DND-41 (cell line): Measurements from ENCODE around the gene FLG2.
A peak's percentile ranks its signal among the peaks of the same experiment; 100 is the strongest.

ENCODE experiments used
- ATAC-seq: fragments of 200-7000 bp; cut with Tn5 transposase; 3 replicates; pipeline ENCODE4 v1.9.1; 2021; ENCODE audit warnings: low read depth; ENCODE audit not compliant: insufficient read depth
- DNase-seq: peaks from one replicate; pipeline ENCODE4 v3.0.0-alpha.2; 2020
- H2AFZ ChIP-seq: 2 replicates; pipeline ENCODE4 v1.6.0; 2012; ENCODE audit warnings: low read depth, low read length
- H3K27ac ChIP-seq: 2 replicates; pipeline ENCODE4 v1.5.1; 2012; ENCODE audit warnings: low read length, inconsistent platforms
- H3K27me3 ChIP-seq: fragments of 200-600 bp; sonication (generic); 2 replicates; pipeline ENCODE4 v1.6.0; 2012; ENCODE audit warnings: low read length, mild to moderate bottlenecking, inconsistent platforms; ENCODE audit not compliant: insufficient read depth, poor library complexity
- H3K36me3 ChIP-seq: 2 replicates; pipeline ENCODE4 v1.5.1; 2012; ENCODE audit warnings: low read length, inconsistent platforms; ENCODE audit not compliant: insufficient read depth
- H3K4me1 ChIP-seq: 2 replicates; pipeline ENCODE4 v1.5.1; 2012; ENCODE audit warnings: mild to moderate bottlenecking, low read length; ENCODE audit not compliant: insufficient read depth
- H3K4me2 ChIP-seq: 2 replicates; pipeline ENCODE4 v1.6.0; 2012; ENCODE audit warnings: mild to moderate bottlenecking, moderate library complexity, low read length, inconsistent platforms; ENCODE audit not compliant: insufficient read depth
- H3K4me3 ChIP-seq, 2 experiments: fragments of 200-600 bp in 1 of 2; shearing (Covaris generic) in 1 of 2; 2 replicates each; pipeline ENCODE4 v1.5.1; 2012 to 2016; ENCODE audit warnings: inconsistent platforms in 2 of 2, low read length in 2 of 2, mild to moderate bottlenecking in 2 of 2, low read depth in 1 of 2, moderate library complexity in 1 of 2
- H3K79me2 ChIP-seq: 2 replicates; pipeline ENCODE4 v1.6.0; 2012; ENCODE audit warnings: low read length, inconsistent platforms; ENCODE audit not compliant: insufficient read depth
- H3K9ac ChIP-seq: 2 replicates; pipeline ENCODE4 v1.6.0; 2012; ENCODE audit warnings: low read depth, mild to moderate bottlenecking, inconsistent platforms, low read length, moderate library complexity
- H3K9me3 ChIP-seq: 2 replicates; pipeline ENCODE4 v1.5.1; 2012; ENCODE audit warnings: low read length, moderate library complexity, mild to moderate bottlenecking, inconsistent platforms; ENCODE audit not compliant: insufficient read depth, severe bottlenecking
- H4K20me1 ChIP-seq: 2 replicates; pipeline ENCODE4 v1.6.0; 2012; ENCODE audit warnings: low read length; ENCODE audit not compliant: insufficient read depth
- CTCF ChIP-seq: IDR thresholded peaks from 2 replicates; pipeline ENCODE4 v1.5.1; 2012; ENCODE audit warnings: borderline replicate concordance, low read length, moderate library complexity, mild to moderate bottlenecking; ENCODE audit not compliant: poor library complexity, severe bottlenecking; ENCODE audit errors: extremely low read depth
- EZH2 ChIP-seq: IDR thresholded peaks from 3 replicates; pipeline ENCODE4 v1.6.1; 2012; ENCODE audit warnings: borderline replicate concordance, low read depth, mild to moderate bottlenecking, moderate library complexity, low read length, inconsistent platforms; ENCODE audit not compliant: severe bottlenecking

The FLG2 gene

GRCh38 chr1:152397474-152397873 is 37.7 kb upstream of the FLG2 start:
- H3K27me3 ChIP-seq: peaks cover 11% of the 10 kb centered on the region
- no peak for ATAC-seq
- no peak for DNase-seq
- no peaks in the 10 kb centered on the region for H4K20me1 ChIP-seq
- no peak overlapping the region for H2AFZ ChIP-seq
- TF ChIP-seq CTCF: no peak
- no peak for TF ChIP-seq EZH2
- H3K4me3 ChIP-seq: no peak overlapping the region
- H3K4me2 ChIP-seq: no peak overlapping the region
- no peak overlapping the region for H3K27ac ChIP-seq
- H3K36me3 ChIP-seq: no peaks in the 10 kb centered on the region
- H3K9me3 ChIP-seq: no peaks in the 10 kb centered on the region
- no peaks in the 10 kb centered on the region for H3K79me2 ChIP-seq
- no peak overlapping the region for H3K9ac ChIP-seq
- H3K4me1 ChIP-seq: no peaks in the 10 kb centered on the region

- Histone ChIP-seq H3K4me2 (no peak overlapping the region), H3K4me3 (no peak overlapping the region), H4K20me1 (no peaks in the 10 kb centered on the region), H3K27me3 (peaks cover 14% of the 10 kb centered on the region), H3K79me2 (no peaks in the 10 kb centered on the region), H3K36me3 (no peaks in the 10 kb centered on the region), H3K4me1 (no peaks in the 10 kb centered on the region), H2AFZ (no peak overlapping the region), H3K9ac (no peak overlapping the region), H3K27ac (no peak overlapping the region), H3K9me3 (no peaks in the 10 kb centered on the region)
- DNase-seq: no peak
- no peak for ATAC-seq
- TF ChIP-seq EZH2: no peak
- TF ChIP-seq CTCF: no peak
Measured at GRCh38 chr1:152394151-152394550, 34.3 kb upstream of the FLG2 start.

- Histone ChIP-seq H3K9ac (no peak overlapping the region), H3K4me3 (no peak overlapping the region), H3K4me2 (no peak overlapping the region), H2AFZ (no peak overlapping the region), H3K27me3 (peaks cover 21% of the 10 kb centered on the region), H3K27ac (no peak overlapping the region), H3K36me3 (no peaks in the 10 kb centered on the region), H3K9me3 (no peaks in the 10 kb centered on the region), H4K20me1 (no peaks in the 10 kb centered on the region), H3K4me1 (no peaks in the 10 kb centered on the region), H3K79me2 (no peaks in the 10 kb centered on the region)
- peak; percentile 18 for DNase-seq
- no peak for TF ChIP-seq EZH2
- ATAC-seq: peak; percentile 77
Measured at GRCh38 chr1:152392909-152393308, 33.1 kb upstream of the FLG2 start.

- TF ChIP-seq CTCF (no peak), EZH2 (no peak)
- Histone ChIP-seq H2AFZ (no peak overlapping the region), H3K4me1 (no peaks in the 10 kb centered on the region), H3K4me3 (no peak overlapping the region), H3K79me2 (no peaks in the 10 kb centered on the region), H3K36me3 (no peaks in the 10 kb centered on the region), H3K9me3 (no peaks in the 10 kb centered on the region), H3K4me2 (no peak overlapping the region), H3K9ac (no peak overlapping the region), H4K20me1 (no peaks in the 10 kb centered on the region), H3K27me3 (peaks cover 20% of the 10 kb centered on the region), H3K27ac (no peak overlapping the region)
- no peak for DNase-seq
- ATAC-seq: no peak
Measured at GRCh38 chr1:152388889-152389288, 29.1 kb upstream of the FLG2 start.
